ENCODE measurements around the gene LRFN2. TPM values are rescaled to one million over a fixed set of nuclear protein-coding genes. Genes with fewer than 3 reads are reported as not detected.

LRFN2 gene
- total RNA-seq, 1 experiment from 2014 or later = not detected

- DNase-seq (ENCODE audit: low spot score) = no peak
Observed at GRCh38 chr6:40438246-40438887, 148.8 kb downstream of the LRFN2 start.

- DNase-seq (ENCODE audit: low spot score) = no peak
Observed at GRCh38 chr6:40437631-40438030, 149.5 kb downstream of the LRFN2 start.

DNA sequence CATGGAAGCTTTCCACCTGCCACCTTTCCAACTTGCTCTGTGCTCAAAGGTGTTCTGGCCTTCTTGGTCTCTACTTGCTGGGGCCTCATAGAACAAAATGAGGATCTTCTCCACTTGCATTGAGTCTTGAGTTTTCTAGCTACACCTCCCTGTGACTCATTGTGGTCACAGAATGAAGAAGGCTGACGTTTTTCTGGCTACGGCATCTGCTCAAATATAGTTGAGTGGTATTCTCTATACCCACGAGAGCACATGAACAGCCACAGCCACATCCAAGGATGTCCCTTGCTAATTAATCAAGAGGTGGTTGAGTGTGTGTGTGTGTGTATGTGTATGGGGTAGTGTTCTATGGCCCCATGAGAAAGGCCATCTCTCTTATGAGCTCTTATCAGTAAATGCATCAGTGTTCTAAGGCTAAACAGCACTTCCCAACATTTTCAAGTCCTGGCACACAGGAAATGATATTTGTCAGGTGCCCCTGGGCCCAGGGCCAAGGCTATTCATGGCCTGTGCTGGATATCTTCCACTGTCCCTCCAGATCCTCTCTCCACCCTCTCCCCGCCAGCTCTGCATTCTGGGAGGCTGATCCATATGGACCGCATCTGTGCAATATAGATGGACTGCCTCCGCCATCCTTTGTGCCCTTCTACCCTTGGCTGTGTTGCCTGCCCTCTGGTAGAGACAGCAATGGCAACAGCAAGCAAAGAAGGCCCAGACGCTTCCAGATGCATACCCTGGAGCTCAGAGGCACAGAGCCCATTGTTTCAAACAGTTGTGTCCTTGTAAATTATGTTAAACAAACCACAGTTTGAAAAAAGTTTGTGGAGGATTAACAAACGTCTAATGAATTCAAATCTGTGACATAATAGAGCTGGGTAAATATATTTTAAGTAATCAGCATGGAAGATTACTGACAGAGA lies 150.2 kb downstream of the LRFN2 start:
- DNase-seq (ENCODE audit: low spot score) = peak; percentile 58

DNA sequence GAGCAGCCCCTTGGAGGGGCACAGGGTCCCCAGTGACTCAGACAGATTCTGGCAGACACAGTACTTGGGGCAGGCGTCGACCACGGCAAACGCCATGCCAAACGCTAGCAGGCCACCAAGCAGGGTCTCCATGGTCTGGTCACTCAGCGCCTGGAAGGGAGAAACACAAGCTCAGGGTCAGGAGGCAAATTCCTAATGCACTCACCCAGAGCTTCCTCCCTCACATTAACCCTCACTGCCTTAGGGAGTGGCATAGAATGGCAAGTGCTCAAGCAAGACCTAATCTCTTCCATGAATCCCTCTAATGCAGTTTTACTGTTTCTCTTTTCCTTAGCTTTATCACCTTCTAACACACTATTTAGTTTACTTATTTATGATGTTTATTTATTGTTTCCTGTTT lies 154.2 kb downstream of the LRFN2 start:
- DNase-seq (ENCODE audit: low spot score) = no peak

GRCh38 chr6:40431706-40432105 lies 155.5 kb downstream of the LRFN2 start:
- no peak for DNase-seq (ENCODE audit: low spot score)

DNA sequence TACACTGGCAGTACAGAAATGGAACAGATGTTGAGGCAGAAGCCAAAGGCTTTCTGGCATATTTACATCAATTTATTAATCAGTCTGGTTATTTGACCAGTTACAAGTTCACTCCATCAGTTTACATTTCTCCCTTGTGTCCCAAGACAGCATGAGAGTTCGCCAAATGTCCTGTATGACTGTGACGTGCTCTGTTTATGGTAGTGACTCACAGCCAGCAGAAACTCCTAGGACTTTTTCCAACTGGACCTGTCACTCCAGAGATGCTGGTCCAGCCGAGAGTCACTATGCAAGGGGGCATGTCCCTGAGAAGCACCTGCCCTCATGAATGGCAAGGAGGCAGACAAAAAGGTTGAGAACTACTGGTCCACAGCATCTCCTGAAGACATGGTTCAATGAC lies 160.0 kb downstream of the LRFN2 start:
- DNase-seq (ENCODE audit: low spot score) = peak; percentile 13

DNA sequence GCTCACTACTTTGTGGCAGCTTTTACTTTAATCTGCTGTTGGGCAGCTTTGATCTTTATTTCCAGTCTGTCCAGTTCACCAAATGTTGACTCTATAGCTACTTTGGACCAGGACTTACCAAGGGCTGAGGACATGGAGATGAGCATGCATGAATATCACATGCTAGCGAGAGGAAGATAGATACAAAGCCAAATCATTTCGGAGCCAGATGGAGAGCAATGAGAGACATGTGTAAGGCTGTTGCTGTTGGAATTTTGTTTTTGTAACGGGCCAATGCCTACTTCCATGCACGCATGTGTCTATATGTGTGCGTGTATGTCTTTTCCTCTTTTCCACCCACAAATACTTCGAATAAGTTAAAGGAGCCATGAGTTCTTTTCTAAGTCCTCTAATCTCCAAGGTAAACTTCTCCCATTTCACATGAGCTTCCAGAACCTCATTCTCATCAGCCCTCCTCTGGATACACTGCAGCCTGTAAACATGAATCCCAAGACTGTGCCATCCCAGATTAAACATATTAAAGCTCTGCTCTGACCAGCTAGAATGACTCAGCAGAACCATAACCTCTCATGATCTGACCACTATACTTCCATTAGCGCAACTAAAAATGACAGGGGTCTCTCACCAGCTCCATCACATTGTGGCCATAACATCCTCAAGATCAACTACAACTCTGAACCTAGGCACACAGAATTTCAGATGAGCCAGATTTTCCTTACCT lies 160.7 kb downstream of the LRFN2 start:
- DNase-seq (ENCODE audit: low spot score) = no peak

GRCh38 chr6:40425192-40425919 lies 161.8 kb downstream of the LRFN2 start:
- no peak for DNase-seq (ENCODE audit: low spot score)

DNA sequence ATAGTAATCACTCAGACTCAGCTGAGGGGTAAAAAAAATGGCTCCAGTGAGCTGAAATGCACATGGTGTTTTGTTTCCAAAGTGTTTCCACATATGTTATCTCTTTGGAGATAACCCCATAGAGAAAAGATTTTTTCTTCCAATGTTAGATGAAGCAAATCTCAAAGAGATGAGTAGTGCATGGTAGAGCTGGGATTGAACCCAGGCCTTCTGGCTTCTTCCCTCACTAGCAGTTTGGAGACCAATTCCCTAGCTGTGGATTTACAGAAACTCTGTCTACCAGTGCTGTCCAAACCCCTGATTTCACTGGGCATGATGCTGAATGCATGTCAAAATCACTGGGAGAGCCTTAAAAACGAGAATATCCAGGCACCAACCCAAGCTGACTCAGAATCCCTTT lies 165.1 kb downstream of the LRFN2 start:
- DNase-seq (ENCODE audit: low spot score) = no peak

- DNase-seq (ENCODE audit: low spot score) = no peak
Observed at GRCh38 chr6:40419946-40420728, 167.0 kb downstream of the LRFN2 start.

- no peak for DNase-seq (ENCODE audit: low spot score)
Observed at GRCh38 chr6:40419377-40419776, 167.8 kb downstream of the LRFN2 start.

DNA sequence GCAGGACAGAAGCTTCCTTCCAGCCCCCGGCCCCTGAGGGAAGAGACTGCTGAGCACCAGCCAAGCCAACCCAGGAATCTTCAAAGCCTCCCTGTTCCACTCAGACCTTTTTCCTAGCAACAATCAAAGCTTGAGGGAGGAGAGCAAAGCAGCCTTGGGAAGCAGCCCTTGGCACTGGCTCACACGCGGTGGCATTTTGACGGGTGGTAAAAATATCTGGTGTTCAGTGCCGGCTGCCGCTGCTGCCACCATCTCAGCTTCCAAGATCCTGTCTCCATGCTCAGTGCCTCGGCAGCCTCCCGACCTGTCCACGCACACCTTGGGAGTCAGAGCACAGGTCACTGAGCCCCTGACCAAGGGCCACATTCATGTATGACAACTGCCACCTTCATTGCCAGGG lies 170.1 kb downstream of the LRFN2 start:
- no peak for DNase-seq (ENCODE audit: low spot score)

DNA sequence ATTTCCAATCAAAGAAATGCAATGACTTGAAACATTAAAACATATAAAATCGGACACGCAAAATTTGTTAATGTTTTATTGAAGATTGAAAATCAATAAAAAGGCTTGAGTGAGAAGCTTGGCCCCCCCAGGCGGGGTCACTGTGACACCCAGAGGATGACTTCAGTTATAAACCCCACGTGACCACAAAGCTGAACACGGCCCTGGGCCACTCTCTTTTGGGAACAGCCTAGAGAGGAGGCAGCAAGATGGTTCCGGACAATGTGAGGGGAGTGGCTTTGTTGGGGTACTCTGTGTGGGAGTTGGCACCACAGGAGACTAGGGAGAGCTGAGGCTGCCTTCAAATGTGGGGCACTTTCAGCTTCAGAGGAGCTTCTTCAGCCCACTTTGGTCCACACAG lies 172.5 kb downstream of the LRFN2 start:
- DNase-seq (ENCODE audit: low spot score) = no peak

- DNase-seq (ENCODE audit: low spot score) = no peak
Observed at GRCh38 chr6:40413239-40413638, 173.9 kb downstream of the LRFN2 start.

DNA sequence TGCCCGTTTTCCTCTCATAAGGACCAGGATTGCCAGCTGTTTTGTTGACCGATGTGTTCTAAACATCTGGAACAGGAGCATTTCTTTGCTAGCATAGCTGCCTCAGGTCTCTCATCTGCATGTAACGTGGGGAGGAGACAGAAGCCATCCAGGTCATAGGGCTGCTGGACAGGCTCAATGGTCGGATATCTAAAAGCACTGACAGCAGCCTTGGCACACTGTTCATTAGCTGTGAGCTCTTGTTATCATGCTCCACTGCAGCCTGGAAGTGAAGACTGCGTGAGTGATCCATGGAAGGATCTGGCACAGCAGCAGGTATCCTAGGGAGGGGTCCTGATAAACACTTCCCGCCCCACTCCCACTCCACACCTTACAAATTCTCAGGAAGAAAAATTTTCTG lies 175.3 kb downstream of the LRFN2 start:
- DNase-seq (ENCODE audit: low spot score) = no peak

DNA sequence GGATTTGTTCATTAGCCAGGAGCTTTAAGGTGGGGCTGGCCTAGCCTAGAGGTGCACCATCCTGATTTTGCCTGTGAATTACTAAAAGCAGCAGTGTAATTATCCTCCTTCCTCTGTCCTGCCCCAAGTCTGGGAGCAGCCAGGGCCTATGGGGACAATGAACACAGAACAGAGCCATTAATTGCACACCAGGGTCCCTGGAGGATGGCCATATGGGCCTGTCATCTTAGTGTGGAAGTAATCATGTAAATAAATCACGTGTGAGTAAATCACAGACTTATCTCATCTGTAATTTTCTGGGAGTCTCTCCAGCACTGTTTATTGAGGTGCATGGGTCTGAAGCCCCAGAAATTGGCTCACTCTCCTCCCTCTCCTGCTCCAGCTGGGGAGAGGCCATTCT lies 176.3 kb downstream of the LRFN2 start:
- no peak for DNase-seq (ENCODE audit: low spot score)

- DNase-seq (ENCODE audit: low spot score) = peak; percentile 46
Observed at GRCh38 chr6:40409716-40410397, 177.3 kb downstream of the LRFN2 start.

- DNase-seq (ENCODE audit: low spot score) = no peak
Observed at GRCh38 chr6:40408786-40409542, 178.2 kb downstream of the LRFN2 start.

- DNase-seq (ENCODE audit: low spot score) = no peak
Observed at GRCh38 chr6:40407239-40407638, 179.9 kb downstream of the LRFN2 start.

DNA sequence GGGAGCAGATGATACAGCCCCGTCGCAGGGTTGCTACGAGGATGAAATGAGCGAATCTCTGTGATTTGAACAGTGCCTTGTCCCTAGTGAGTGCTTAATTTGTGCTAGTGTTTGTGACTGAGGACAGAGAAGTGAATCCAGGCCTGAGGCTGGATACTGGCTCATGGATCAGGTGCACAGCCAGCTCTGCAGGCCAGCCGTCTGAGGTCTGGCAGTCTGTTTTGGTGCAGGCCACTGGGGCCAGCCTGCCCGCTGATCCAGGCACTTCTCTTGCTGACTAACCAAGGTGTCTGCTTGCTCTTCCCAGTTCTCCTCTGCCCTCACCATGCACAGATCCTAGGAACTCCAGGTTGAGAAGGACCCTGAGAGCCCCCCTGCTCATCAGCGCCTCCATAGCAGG lies 181.0 kb downstream of the LRFN2 start:
- no peak for DNase-seq (ENCODE audit: low spot score)
